Measurements from ENCODE around the gene MT1B.
A peak's percentile ranks its signal among the peaks of the same experiment; 100 is the strongest.

MT1B gene

DNA sequence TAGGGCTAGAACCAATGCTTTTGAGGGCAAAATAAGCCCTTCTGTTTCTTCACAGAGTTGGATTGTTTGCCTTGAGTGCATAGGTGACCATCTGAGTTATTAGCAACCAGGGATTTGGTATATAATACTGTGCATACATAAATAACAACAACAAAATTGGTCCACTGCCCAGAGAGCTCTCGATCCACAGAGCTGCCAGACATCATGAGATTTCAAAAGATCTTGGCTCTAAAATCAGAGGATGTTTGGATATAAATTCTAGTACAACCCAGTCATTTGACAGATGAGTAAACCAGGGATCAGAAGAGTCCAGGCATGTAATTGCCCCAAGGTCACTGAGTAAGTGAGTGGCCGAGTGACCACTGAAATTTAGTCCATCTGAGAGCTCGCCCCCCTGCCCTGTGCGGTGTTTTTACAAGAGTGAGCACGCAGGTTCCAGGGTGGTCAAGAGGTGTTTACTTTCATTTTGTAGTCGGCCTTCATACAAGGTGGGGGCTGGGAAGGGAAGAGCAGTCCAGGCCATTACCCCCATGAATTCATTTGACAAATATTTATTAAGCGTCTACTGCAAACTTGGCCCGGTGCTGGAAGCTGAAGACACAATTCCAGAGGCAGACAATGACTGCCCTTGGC lies 45.1 kb upstream of the MT1B start:
- H3K27ac ChIP-seq (ENCODE audit: poor library complexity, severe bottlenecking) = peak overlapping the region; percentile 100
- ATAC-seq (ENCODE audit: low read depth) = peak; percentile 5
- DNase-seq (ENCODE audit: low spot score) = no peak

GRCh38 chr16:56607109-56607618 lies 44.5 kb upstream of the MT1B start:
- Histone ChIP-seq H3K36me3 (ENCODE audit: low read depth) (peaks cover 17% of the 10 kb centered on the region), H3K9me3 (ENCODE audit: severe bottlenecking) (no peaks in the 10 kb centered on the region), H3K27me3 (ENCODE audit: insufficient read depth, poor library complexity, severe bottlenecking) (no peaks in the 10 kb centered on the region), H3K4me3 (ENCODE audit: severe bottlenecking) (peak overlapping the region; percentile 2), H3K27ac (ENCODE audit: poor library complexity, severe bottlenecking) (peak overlapping the region; percentile 100), H3K4me1 (ENCODE audit: insufficient read depth, poor library complexity, severe bottlenecking) (peaks cover 43% of the 10 kb centered on the region)
- TF ChIP-seq, protein P1, sequence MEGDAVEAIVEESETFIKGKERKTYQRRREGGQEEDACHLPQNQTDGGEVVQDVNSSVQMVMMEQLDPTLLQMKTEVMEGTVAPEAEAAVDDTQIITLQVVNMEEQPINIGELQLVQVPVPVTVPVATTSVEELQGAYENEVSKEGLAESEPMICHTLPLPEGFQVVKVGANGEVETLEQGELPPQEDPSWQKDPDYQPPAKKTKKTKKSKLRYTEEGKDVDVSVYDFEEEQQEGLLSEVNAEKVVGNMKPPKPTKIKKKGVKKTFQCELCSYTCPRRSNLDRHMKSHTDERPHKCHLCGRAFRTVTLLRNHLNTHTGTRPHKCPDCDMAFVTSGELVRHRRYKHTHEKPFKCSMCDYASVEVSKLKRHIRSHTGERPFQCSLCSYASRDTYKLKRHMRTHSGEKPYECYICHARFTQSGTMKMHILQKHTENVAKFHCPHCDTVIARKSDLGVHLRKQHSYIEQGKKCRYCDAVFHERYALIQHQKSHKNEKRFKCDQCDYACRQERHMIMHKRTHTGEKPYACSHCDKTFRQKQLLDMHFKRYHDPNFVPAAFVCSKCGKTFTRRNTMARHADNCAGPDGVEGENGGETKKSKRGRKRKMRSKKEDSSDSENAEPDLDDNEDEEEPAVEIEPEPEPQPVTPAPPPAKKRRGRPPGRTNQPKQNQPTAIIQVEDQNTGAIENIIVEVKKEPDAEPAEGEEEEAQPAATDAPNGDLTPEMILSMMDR (IDR thresholded peaks at IDR 0.05; ENCODE audit: poor library complexity, severe bottlenecking) = no peak
- ATAC-seq (ENCODE audit: low read depth) (peak; percentile 66), DNase-seq (ENCODE audit: low spot score) (peak; percentile 99)

More for the DNA sequence above, 45.1 kb upstream of the MT1B start:
- Histone ChIP-seq H3K27me3 (ENCODE audit: insufficient read depth, poor library complexity, severe bottlenecking) (no peaks in the 10 kb centered on the region), H3K9me3 (ENCODE audit: severe bottlenecking) (no peaks in the 10 kb centered on the region), H3K4me1 (ENCODE audit: insufficient read depth, poor library complexity, severe bottlenecking) (peaks cover 41% of the 10 kb centered on the region), H3K4me3 (ENCODE audit: severe bottlenecking) (peak overlapping the region; percentile 2), H3K36me3 (ENCODE audit: low read depth) (peaks cover 17% of the 10 kb centered on the region)
- TF ChIP-seq, protein P1 (IDR thresholded peaks at IDR 0.05; ENCODE audit: poor library complexity, severe bottlenecking) = no peak

DNA sequence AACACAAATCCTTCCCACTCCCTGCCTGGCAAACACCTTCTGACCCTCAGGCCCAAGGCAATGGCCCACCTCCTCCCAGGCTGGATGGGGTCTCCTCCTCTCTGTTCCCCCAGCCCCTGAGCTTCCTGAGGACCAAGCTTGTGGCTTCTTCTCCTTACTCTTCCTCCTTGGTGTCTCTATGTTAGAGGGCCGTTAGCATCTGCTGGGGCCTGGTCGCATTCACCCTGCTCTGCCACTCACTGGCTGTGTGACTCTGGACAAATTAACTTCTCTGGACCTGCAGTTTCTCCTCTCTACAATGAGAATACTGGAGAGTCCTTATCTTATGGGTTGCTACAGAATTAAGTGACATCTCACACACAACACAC lies 44.0 kb upstream of the MT1B start:
- Histone ChIP-seq H3K4me1 (ENCODE audit: insufficient read depth, poor library complexity, severe bottlenecking) (peaks cover 48% of the 10 kb centered on the region), H3K36me3 (ENCODE audit: low read depth) (peaks cover 17% of the 10 kb centered on the region), H3K27me3 (ENCODE audit: insufficient read depth, poor library complexity, severe bottlenecking) (no peaks in the 10 kb centered on the region), H3K27ac (ENCODE audit: poor library complexity, severe bottlenecking) (peak overlapping the region; percentile 100), H3K9me3 (ENCODE audit: severe bottlenecking) (no peaks in the 10 kb centered on the region), H3K4me3 (ENCODE audit: severe bottlenecking) (peak overlapping the region; percentile 54)
- TF ChIP-seq, protein P1 (IDR thresholded peaks at IDR 0.05; ENCODE audit: poor library complexity, severe bottlenecking) = no peak
- no peak for ATAC-seq (ENCODE audit: low read depth)
- no peak for DNase-seq (ENCODE audit: low spot score)

DNA sequence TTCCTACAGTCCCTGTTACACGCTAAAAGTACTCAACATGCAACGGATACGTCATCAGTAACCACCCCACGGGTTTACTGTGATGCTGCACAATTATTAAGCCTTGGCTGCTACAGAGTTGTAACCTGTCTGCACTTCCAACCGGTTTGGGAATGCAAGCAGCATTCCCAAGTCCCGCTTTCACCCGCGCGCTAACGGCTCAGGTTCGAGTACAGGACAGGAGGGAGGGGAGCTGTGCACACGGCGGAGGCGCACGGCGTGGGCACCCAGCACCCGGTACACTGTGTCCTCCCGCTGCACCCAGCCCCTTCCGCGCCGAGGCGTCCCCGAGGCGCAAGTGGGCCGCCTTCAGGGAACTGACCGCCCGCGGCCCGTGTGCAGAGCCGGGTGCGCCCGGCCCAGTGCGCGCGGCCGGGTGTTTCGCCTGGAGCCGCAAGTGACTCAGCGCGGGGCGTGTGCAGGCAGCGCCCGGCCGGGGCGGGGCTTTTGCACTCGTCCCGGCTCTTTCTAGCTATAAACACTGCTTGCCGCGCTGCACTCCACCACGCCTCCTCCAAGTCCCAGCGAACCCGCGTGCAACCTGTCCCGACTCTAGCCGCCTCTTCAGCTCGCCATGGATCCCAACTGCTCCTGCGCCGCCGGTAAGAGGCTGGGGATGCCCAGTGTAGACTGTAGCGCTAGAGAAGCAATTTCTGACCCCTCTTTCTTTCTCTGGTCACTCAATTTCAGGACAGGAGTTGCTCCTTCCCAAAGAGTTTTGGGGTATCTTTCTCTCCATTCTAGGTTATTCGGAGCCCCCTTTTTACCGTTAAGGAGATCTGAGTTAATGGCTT lies 43.4 kb upstream of the MT1B start, which contains the start of gene MT2A:
MT2A (plus strand) TSS at position 542 of the 833 bp plus-strand sequence; CDS start at position 614, 72 bp downstream.
- Histone ChIP-seq H3K36me3 (ENCODE audit: low read depth) (peaks cover 17% of the 10 kb centered on the region), H3K27ac (ENCODE audit: poor library complexity, severe bottlenecking) (peak within 1 kb of the TSS; percentile 100), H3K9me3 (ENCODE audit: severe bottlenecking) (no peaks in the 10 kb centered on the region), H3K4me1 (ENCODE audit: insufficient read depth, poor library complexity, severe bottlenecking) (peaks cover 54% of the 10 kb centered on the region), H3K27me3 (ENCODE audit: insufficient read depth, poor library complexity, severe bottlenecking) (no peaks in the 10 kb centered on the region), H3K4me3 (ENCODE audit: severe bottlenecking) (peak within 1 kb of the TSS; percentile 54)
- ATAC-seq (ENCODE audit: low read depth) (peak; percentile 40), DNase-seq (ENCODE audit: low spot score) (peak; percentile 96)
- TF ChIP-seq, protein P1 (IDR thresholded peaks at IDR 0.05; ENCODE audit: poor library complexity, severe bottlenecking) = no peak
